ENCODE measurements around the gene RPP30. TPM values are rescaled to one million over a fixed set of nuclear protein-coding genes. Genes with fewer than 3 reads are reported as not detected.

Gene RPP30
- total RNA-seq, 1 experiment from 2014 or later = 32.4 TPM

GRCh38 chr10:90905925-90906324 lies 34.2 kb downstream of the RPP30 start:
- intact Hi-C loops (cut with micrococcal nuclease; ENCODE audit: unreplicated experiment) = no loop called here

GRCh38 chr10:90906596-90906995 lies 34.8 kb downstream of the RPP30 start:
- Histone ChIP-seq H3K36me3 (ENCODE audit: low read depth) (no peaks in the 10 kb centered on the region), H3F3A (ENCODE audit: insufficient read depth, low read depth) (no peaks in the 10 kb centered on the region), H3K4me1 (replicated peaks; ENCODE audit: insufficient read depth) (no peaks in the 10 kb centered on the region), H3K79me2 (ENCODE audit: low read depth) (no peaks in the 10 kb centered on the region), H3K9me2 (ENCODE audit: insufficient read depth) (no peaks in the 10 kb centered on the region), H3K9me3 (ENCODE audit: insufficient read depth, low read depth) (no peaks in the 10 kb centered on the region; the same call in 1 of the 2 replicates), H4K20me1 (ENCODE audit: insufficient read depth) (no peaks in the 10 kb centered on the region), H3K4me2 (no peak overlapping the region), H3K27me3 (ENCODE audit: insufficient read depth, low read depth) (no peaks in the 10 kb centered on the region), H2AFZ (no peak overlapping the region), H3K27ac (no peak overlapping the region), H3K4me3 (no peak overlapping the region)
- no peak for DNase-seq
- no TSS peak for BruUV-seq (replicated peaks)
- ChIA-PET CTCF (interaction anchor here (0.7 kb wide), 1 partner anchor 36 kb away, joined by 3 read pairs; no protein-coding TSS in a partner anchor), POLR2A (ENCODE audit: unreplicated experiment) (no interaction called here)
- intact Hi-C loops (cut with micrococcal nuclease; ENCODE audit: unreplicated experiment) = no loop called here
- no peak for TF ChIP-seq EZH2 (IDR thresholded peaks at IDR 0.05; ENCODE audit: low read depth)
- no peak for TF ChIP-seq CTCF (conservative IDR thresholded peaks at IDR 0.05)

More at GRCh38 chr10:90905925-90906324, 34.2 kb downstream of the RPP30 start:
- no peaks in the 10 kb centered on the region for H3K27me3 ChIP-seq (ENCODE audit: insufficient read depth, low read depth)
- no peak overlapping the region for H2AFZ ChIP-seq
- H3K9me3 ChIP-seq (ENCODE audit: insufficient read depth, low read depth) = no peaks in the 10 kb centered on the region; the same call in 1 of the 2 replicates
- H3F3A ChIP-seq (ENCODE audit: insufficient read depth, low read depth) = no peaks in the 10 kb centered on the region
- no peak overlapping the region for H3K4me2 ChIP-seq
- H4K20me1 ChIP-seq (ENCODE audit: insufficient read depth) = no peaks in the 10 kb centered on the region
- BruUV-seq (replicated peaks) = no TSS peak
- ChIA-PET CTCF (no interaction called here), POLR2A (ENCODE audit: unreplicated experiment) (no interaction called here)
- no peaks in the 10 kb centered on the region for H3K4me1 ChIP-seq (replicated peaks; ENCODE audit: insufficient read depth)
- no peak for DNase-seq
- TF ChIP-seq EZH2 (IDR thresholded peaks at IDR 0.05; ENCODE audit: low read depth) = no peak
- TF ChIP-seq CTCF (conservative IDR thresholded peaks at IDR 0.05) = no peak
- H3K79me2 ChIP-seq (ENCODE audit: low read depth) = no peaks in the 10 kb centered on the region
- H3K9me2 ChIP-seq (ENCODE audit: insufficient read depth) = no peaks in the 10 kb centered on the region
- H3K27ac ChIP-seq = no peak overlapping the region
- H3K4me3 ChIP-seq = no peak overlapping the region
- no peaks in the 10 kb centered on the region for H3K36me3 ChIP-seq (ENCODE audit: low read depth)

GRCh38 chr10:90911133-90912051 lies 39.6 kb downstream of the RPP30 start:
- DNase-seq = peak; percentile 53 to 71
- Histone ChIP-seq H3K27ac (no peak overlapping the region), H3K4me2 (no peak overlapping the region), H3K9me2 (ENCODE audit: insufficient read depth) (no peaks in the 10 kb centered on the region), H3F3A (ENCODE audit: insufficient read depth, low read depth) (no peaks in the 10 kb centered on the region), H3K9me3 (ENCODE audit: insufficient read depth, low read depth) (no peaks in the 10 kb centered on the region; the same call in 1 of the 2 replicates), H2AFZ (no peak overlapping the region), H3K36me3 (ENCODE audit: low read depth) (no peaks in the 10 kb centered on the region; the same call in 1 of the 2 replicates), H3K4me1 (replicated peaks; ENCODE audit: insufficient read depth) (no peaks in the 10 kb centered on the region), H4K20me1 (ENCODE audit: insufficient read depth) (no peaks in the 10 kb centered on the region), H3K27me3 (ENCODE audit: insufficient read depth, low read depth) (no peaks in the 10 kb centered on the region), H3K79me2 (ENCODE audit: low read depth) (no peaks in the 10 kb centered on the region), H3K4me3 (no peak overlapping the region)
- TF ChIP-seq CTCF (conservative IDR thresholded peaks at IDR 0.05) (peak; percentile 80), EZH2 (IDR thresholded peaks at IDR 0.05; ENCODE audit: low read depth) (no peak)
- BruUV-seq (replicated peaks) = no TSS peak
- ChIA-PET CTCF (interaction anchor here (0.6 to 1.5 kb wide), 9 partner anchors 15 to 862 kb away, joined by 3 to 6 read pairs (median 3); no protein-coding TSS in a partner anchor), POLR2A (ENCODE audit: unreplicated experiment) (interaction anchor here (0.5 to 0.6 kb wide), 2 partner anchors 35 to 761 kb away, joined by 4 to 9 read pairs; no protein-coding TSS in a partner anchor)
- intact Hi-C loops (cut with micrococcal nuclease; ENCODE audit: unreplicated experiment) = loop anchor here (1.0 to 2.0 kb wide), 5 partner anchors 19 to 340 kb away; no protein-coding TSS in a partner anchor

All from PC-9 (cell line).